Stimulated activated naive CD8-positive, alpha-beta T cell treated with anti-CD3 and anti-CD28 coated beads, Interleukin-15, Interleukin-2, amounts not matched to agents 100 ng/mL and 50 ng/mL, for 24 hours (primary cell): ENCODE results near the gene ZRSR2.
A peak's percentile ranks its signal among the peaks of the same experiment; 100 is the strongest.

ENCODE experiments used
- H3K27ac Mint-ChIP-seq: one replicate; pipeline ENCODE4 v1.8.0; 2021; ENCODE audit warnings: mild to moderate bottlenecking, mixed read lengths
- H3K27me3 Mint-ChIP-seq: one replicate; pipeline ENCODE4 v1.8.0; 2021; ENCODE audit warnings: mixed read lengths
- H3K36me3 Mint-ChIP-seq: one replicate; pipeline ENCODE4 v1.8.0; 2021; ENCODE audit warnings: low read depth, mixed read lengths
- H3K4me1 Mint-ChIP-seq: one replicate; pipeline ENCODE4 v1.8.0; 2021; ENCODE audit warnings: low read depth, mixed read lengths
- H3K4me3 Mint-ChIP-seq: one replicate; pipeline ENCODE4 v1.8.0; 2021; ENCODE audit warnings: mild to moderate bottlenecking, mixed read lengths
- H3K9me3 Mint-ChIP-seq: one replicate; pipeline ENCODE4 v1.8.0; 2021; ENCODE audit warnings: mixed read lengths

ZRSR2 gene

DNA sequence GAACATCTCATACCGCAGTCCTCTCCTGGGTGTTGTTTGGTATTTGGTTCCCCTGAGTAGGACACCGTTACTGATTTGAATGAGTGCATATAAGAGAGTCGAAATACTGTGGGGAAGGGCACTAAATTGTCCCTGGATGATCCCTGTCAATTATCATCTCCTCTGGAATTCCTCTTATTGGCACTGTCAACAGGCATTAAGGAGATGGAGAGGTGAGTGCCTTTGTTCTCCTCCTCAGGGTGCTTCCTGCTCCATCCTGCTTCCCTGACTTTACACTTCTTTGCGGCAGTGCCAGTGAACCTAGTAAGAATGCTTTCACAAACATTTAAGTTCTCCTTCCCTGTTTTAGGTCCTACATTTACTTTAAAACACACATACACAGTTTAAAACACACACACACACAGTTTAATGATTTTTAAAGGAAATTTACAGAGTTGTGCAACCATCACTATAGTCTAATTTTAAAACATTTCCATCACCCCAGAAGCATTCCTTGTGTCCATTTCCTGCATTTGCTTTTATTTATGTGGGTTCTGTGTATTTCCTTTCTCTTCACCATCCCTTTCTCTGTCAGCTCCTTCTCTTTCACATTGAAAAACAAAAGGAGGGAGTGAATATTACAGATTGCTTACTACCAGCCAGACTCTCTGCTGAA lies 20.9 kb upstream of the ZRSR2 start:
- no peaks in the 10 kb centered on the region for H3K27me3 Mint-ChIP-seq
- peak overlapping the region; percentile 26 for H3K27ac Mint-ChIP-seq
- no peaks in the 10 kb centered on the region for H3K4me1 Mint-ChIP-seq

DNA sequence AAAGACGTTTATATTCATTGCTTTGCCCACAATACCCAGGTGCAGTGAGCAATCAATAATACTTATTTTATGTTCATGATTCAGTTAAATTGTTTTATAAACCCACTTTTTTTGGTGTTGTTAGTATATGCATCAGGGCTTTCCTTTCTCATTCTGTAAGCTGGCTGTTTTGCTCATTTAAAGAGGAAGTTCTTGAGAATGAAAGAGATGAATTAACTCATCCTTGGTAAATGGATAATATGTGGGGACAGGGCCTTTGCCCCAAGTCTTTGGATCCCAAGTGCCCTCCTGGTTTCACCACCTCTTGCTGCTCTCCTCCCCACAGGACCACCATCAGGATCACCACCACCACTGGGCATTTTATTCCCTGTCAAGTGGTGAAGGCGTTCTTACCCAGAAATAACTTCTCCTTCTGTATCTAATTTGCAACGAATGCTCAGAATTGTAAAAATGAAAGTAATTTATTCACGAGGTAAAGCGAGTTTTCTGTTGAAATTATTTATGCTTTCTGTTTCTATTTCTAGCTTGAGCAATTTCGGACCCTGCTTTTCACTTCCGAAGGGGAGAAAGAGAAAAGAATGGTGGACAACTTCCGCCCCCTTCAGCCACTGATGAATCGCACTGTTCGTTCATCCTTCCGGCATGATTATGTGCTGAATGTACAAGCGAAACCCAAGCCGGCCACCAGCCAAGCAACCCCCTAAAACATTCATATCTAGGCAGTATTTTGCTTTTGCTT lies 8.2 kb upstream of the ZRSR2 start:
- Mint-ChIP-seq H3K27ac (peak overlapping the region; percentile 94), H3K9me3 (no peaks in the 10 kb centered on the region), H3K36me3 (peaks cover 22% of the 10 kb centered on the region), H3K4me1 (peaks cover 13% of the 10 kb centered on the region), H3K4me3 (peak overlapping the region; percentile 75), H3K27me3 (no peaks in the 10 kb centered on the region)

More for the DNA sequence above, 20.9 kb upstream of the ZRSR2 start:
- H3K9me3 Mint-ChIP-seq = no peaks in the 10 kb centered on the region
- H3K36me3 Mint-ChIP-seq = peaks cover 18% of the 10 kb centered on the region
- H3K4me3 Mint-ChIP-seq = no peak overlapping the region

- no peaks in the 10 kb centered on the region for H3K27me3 Mint-ChIP-seq
- no peak overlapping the region for H3K27ac Mint-ChIP-seq
- peaks cover 6% of the 10 kb centered on the region for H3K4me1 Mint-ChIP-seq
- no peak overlapping the region for H3K4me3 Mint-ChIP-seq
- H3K36me3 Mint-ChIP-seq = peaks cover 13% of the 10 kb centered on the region
- H3K9me3 Mint-ChIP-seq = no peaks in the 10 kb centered on the region
These were observed 5.0 kb upstream of the ZRSR2 start for GRCh38 chrX:15785176-15785750.

DNA sequence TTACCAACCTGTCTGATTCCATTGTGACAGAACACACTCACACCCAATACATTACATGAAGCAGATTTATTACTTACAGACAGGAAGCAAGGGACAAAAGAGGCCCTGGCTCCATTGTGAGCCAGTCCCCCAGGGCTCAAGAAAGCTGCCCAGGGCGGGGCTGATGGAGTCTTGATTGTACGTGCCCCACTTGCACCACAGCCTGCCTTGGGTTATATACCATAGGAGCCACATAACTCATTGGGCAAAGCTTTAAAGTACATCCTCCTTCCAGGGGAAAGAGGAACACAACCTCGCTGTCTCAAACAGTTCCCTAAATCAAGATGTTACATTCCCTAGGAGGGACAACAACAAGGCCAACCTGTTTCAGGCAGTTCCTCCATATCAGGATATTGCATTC lies 3.4 kb upstream of the ZRSR2 start:
- Mint-ChIP-seq H3K9me3 (no peaks in the 10 kb centered on the region), H3K27ac (peak overlapping the region; percentile 55), H3K4me1 (peaks cover 6% of the 10 kb centered on the region), H3K36me3 (peaks cover 13% of the 10 kb centered on the region), H3K4me3 (no peak overlapping the region), H3K27me3 (no peaks in the 10 kb centered on the region)

GRCh38 chrX:15790769-15791290 lies 546 bp downstream of the ZRSR2 start:
- peaks cover 30% of the 10 kb centered on the region for H3K4me1 Mint-ChIP-seq
- no peaks in the 10 kb centered on the region for H3K9me3 Mint-ChIP-seq
- H3K4me3 Mint-ChIP-seq = no peak overlapping the region
- H3K27ac Mint-ChIP-seq = no peak overlapping the region
- no peaks in the 10 kb centered on the region for H3K27me3 Mint-ChIP-seq
- peaks cover 21% of the 10 kb centered on the region for H3K36me3 Mint-ChIP-seq

DNA sequence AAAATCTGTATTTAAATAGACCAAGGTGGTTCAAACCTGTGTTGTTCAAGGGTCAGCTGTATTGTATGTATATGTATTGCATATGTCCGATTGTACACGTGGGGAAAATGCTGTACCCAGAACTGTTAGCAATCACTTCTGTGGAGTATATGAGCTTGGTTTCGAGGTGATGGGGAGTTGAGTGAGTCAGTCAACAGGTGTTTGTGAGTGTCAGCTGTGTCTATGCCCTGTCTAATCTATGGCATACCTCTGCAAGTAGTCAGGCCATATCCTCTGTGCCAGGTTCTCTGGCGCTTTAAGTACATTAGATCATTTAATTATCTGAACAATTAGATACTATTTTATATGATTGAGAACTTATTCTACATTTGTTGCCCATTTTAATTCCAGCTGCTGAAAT lies 7.4 kb downstream of the ZRSR2 start:
- Mint-ChIP-seq H3K27me3 (no peaks in the 10 kb centered on the region), H3K4me1 (peaks cover 46% of the 10 kb centered on the region), H3K36me3 (peaks cover 43% of the 10 kb centered on the region), H3K9me3 (no peaks in the 10 kb centered on the region), H3K27ac (no peak overlapping the region), H3K4me3 (no peak overlapping the region)

DNA sequence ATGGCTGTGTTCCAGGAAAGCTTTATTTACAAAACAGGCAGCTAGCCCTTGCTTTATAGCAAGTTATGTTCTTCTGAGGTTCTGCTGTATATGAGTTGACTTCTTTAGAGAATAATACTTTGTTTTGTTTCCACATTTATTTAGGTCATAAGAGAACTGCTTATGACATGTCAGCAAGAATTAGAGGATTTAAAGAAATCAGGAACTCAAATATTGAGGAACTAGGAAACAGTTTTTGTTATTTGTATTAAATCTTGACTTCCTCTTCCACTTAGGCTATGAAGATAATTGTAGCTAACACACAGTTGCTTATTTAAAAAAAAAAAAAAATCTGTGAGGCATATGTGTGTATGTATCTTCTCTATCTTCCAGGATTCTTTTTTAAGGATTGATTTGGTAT lies 14.3 kb downstream of the ZRSR2 start:
- Mint-ChIP-seq H3K27ac (no peak overlapping the region), H3K9me3 (no peaks in the 10 kb centered on the region), H3K36me3 (peaks cover 30% of the 10 kb centered on the region), H3K27me3 (no peaks in the 10 kb centered on the region), H3K4me1 (no peaks in the 10 kb centered on the region), H3K4me3 (no peak overlapping the region)

- no peaks in the 10 kb centered on the region for H3K4me1 Mint-ChIP-seq
- no peaks in the 10 kb centered on the region for H3K9me3 Mint-ChIP-seq
- H3K4me3 Mint-ChIP-seq = no peak overlapping the region
- H3K27me3 Mint-ChIP-seq = no peaks in the 10 kb centered on the region
- H3K27ac Mint-ChIP-seq = no peak overlapping the region
- H3K36me3 Mint-ChIP-seq = peaks cover 49% of the 10 kb centered on the region
These were observed 18.0 kb downstream of the ZRSR2 start for GRCh38 chrX:15808254-15808653.

DNA sequence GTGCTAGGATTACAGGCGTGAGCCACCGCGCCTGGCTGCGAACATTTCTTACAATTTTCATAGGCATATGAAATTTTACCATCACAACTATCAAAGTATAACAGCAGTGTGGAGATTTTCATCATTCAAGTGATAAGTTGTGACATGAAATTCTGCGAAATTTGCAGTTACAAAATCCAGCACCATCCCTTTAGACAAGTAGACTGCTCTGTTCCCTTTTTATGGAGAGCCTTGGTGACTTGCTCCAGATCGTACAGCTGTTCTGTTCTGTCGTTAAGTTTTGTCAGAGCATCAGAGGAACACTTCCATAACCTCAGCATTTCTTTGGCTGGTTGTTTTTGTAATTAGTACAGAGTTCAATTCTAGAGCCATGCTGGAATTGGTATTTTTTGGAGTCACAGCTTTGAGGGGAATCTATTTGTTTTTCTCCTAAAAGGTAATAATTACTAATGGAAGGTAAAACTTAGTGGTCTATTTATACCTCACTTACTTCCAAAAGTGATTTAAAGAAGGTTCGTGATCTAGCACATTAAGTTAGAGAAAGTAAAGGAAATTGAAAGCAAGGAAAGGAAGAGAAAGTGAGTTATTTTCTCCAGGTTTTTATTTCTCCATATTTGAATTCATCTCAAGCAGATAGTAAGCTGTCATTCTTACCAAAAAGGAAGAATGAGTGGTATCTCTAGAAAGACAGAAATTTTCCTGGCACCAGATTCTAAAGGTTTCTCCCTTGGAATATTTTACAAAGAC lies 22.1 kb downstream of the ZRSR2 start:
- H3K27me3 Mint-ChIP-seq = no peaks in the 10 kb centered on the region
- H3K36me3 Mint-ChIP-seq = peaks cover 57% of the 10 kb centered on the region
- H3K4me3 Mint-ChIP-seq = no peak overlapping the region
- H3K27ac Mint-ChIP-seq = no peak overlapping the region
- H3K9me3 Mint-ChIP-seq = no peaks in the 10 kb centered on the region
- H3K4me1 Mint-ChIP-seq = peaks cover 32% of the 10 kb centered on the region

GRCh38 chrX:15813416-15813815 lies 23.1 kb downstream of the ZRSR2 start:
- no peak overlapping the region for H3K4me3 Mint-ChIP-seq
- no peaks in the 10 kb centered on the region for H3K9me3 Mint-ChIP-seq
- H3K4me1 Mint-ChIP-seq = peaks cover 41% of the 10 kb centered on the region
- H3K36me3 Mint-ChIP-seq = peaks cover 64% of the 10 kb centered on the region
- H3K27me3 Mint-ChIP-seq = no peaks in the 10 kb centered on the region
- H3K27ac Mint-ChIP-seq = no peak overlapping the region

DNA sequence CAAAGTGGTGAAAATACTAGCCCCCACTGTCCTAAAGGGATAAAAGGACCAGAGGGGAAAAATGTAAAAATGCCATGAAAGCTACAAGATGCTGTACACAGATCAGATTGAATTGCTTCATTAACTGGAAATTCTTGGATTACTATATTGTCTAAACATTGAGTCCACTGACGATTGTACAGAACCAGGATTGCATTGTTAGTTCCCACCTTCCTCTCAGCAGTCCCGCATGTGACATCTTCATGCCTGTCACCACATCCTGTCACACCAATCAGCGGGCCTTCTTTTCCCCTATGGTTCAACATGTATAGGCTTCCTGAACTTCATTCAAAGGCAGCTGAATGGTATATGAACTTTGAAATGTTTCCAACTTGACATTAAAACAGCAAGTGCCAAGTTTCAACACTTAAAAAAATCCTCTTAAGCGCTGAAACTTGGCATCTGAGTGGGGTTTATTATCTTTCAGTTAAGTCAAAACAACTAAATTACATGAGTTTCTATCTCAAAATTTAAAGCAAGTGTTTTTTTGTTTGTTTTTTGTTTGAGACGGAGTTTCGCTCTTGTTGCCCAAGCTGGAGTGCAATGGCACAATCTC lies 24.6 kb downstream of the ZRSR2 start:
- peaks cover 44% of the 10 kb centered on the region for H3K4me1 Mint-ChIP-seq
- no peak overlapping the region for H3K4me3 Mint-ChIP-seq
- no peaks in the 10 kb centered on the region for H3K27me3 Mint-ChIP-seq
- H3K36me3 Mint-ChIP-seq = peaks cover 54% of the 10 kb centered on the region
- H3K9me3 Mint-ChIP-seq = no peaks in the 10 kb centered on the region
- peak overlapping the region; percentile 63 for H3K27ac Mint-ChIP-seq

GRCh38 chrX:15815779-15816437 lies 25.6 kb downstream of the ZRSR2 start:
- Mint-ChIP-seq H3K4me1 (peaks cover 55% of the 10 kb centered on the region), H3K27ac (peak overlapping the region; percentile 83), H3K27me3 (no peaks in the 10 kb centered on the region), H3K9me3 (no peaks in the 10 kb centered on the region), H3K4me3 (no peak overlapping the region), H3K36me3 (peaks cover 57% of the 10 kb centered on the region)

GRCh38 chrX:15816438-15816809 lies 26.1 kb downstream of the ZRSR2 start:
- Mint-ChIP-seq H3K4me3 (peak overlapping the region; percentile 57), H3K4me1 (peaks cover 58% of the 10 kb centered on the region)

GRCh38 chrX:15816886-15817285 lies 26.6 kb downstream of the ZRSR2 start:
- Mint-ChIP-seq H3K36me3 (peaks cover 65% of the 10 kb centered on the region), H3K4me1 (peaks cover 58% of the 10 kb centered on the region), H3K4me3 (peak overlapping the region; percentile 57), H3K27ac (peak overlapping the region; percentile 84), H3K27me3 (no peaks in the 10 kb centered on the region), H3K9me3 (no peaks in the 10 kb centered on the region)

More at GRCh38 chrX:15816438-15816809, 26.1 kb downstream of the ZRSR2 start:
- no peaks in the 10 kb centered on the region for H3K27me3 Mint-ChIP-seq
- peak overlapping the region; percentile 84 for H3K27ac Mint-ChIP-seq
- no peaks in the 10 kb centered on the region for H3K9me3 Mint-ChIP-seq
- peaks cover 62% of the 10 kb centered on the region for H3K36me3 Mint-ChIP-seq
